ENCODE data around the gene PCOLCE2. TPM values are rescaled to one million over a fixed set of nuclear protein-coding genes. Genes with fewer than 3 reads are reported as not detected.
"Not testable (repeated sequence)": the region's sequence is repeated elsewhere in the genome, so short reads cannot be mapped to it uniquely, and the experiment has no call there.

PCOLCE2 gene
- total and polyA plus RNA-seq, 8 donors: 0.23 to 2.5 (median 0.66) TPM

GRCh38 chr3:142884531-142884930 is 4.4 kb downstream of the PCOLCE2 start:
- no peak for FAIRE-seq
- H3K4me1 ChIP-seq: no peaks in the 10 kb centered on the region

DNA sequence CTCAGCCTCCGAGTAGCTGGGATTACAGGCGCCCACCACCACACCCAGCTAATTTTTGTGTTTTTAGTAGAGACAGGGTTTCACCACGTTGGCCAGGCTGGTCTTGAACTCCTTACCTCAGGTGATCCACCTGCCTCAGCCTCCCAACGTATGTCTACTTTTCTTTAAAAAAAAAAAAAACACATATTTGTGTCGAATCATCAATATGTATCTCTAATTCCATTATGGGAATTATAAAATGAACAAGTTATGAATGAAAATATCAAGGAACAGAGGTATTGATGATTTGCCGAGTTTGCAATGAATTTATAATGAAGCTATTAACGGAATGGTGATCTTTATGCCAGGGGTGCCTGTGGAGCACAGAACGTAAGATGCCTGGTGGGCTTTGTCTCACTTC is 5.3 kb downstream of the PCOLCE2 start:
- ATAC-seq; H3K27me3 ChIP-seq; H3K4me3 ChIP-seq; DNase-seq; H3K36me3 ChIP-seq; FAIRE-seq; H3K27ac ChIP-seq; intact Hi-C loops (cut with DNase I); H3K4me1 ChIP-seq; H3K9me3 ChIP-seq: not testable (repeated sequence)
- 58 to 68% methylated on average over 8 of the region's 8 CpGs for WGBS, 2 donors

More at GRCh38 chr3:142884531-142884930, 4.4 kb downstream of the PCOLCE2 start:
- Histone ChIP-seq H3K27me3 (no peaks in the 10 kb centered on the region), H3K4me3 (no peak overlapping the region), H3K9me3 (no peaks in the 10 kb centered on the region), H3K36me3 (no peaks in the 10 kb centered on the region), H3K27ac (no peak overlapping the region)
- intact Hi-C loops (cut with DNase I): no loop called here
- 55 to 75% methylated on average over 1 of the region's 1 CpG for WGBS, 2 donors
- no peak for DNase-seq
- TF ChIP-seq, protein P1, sequence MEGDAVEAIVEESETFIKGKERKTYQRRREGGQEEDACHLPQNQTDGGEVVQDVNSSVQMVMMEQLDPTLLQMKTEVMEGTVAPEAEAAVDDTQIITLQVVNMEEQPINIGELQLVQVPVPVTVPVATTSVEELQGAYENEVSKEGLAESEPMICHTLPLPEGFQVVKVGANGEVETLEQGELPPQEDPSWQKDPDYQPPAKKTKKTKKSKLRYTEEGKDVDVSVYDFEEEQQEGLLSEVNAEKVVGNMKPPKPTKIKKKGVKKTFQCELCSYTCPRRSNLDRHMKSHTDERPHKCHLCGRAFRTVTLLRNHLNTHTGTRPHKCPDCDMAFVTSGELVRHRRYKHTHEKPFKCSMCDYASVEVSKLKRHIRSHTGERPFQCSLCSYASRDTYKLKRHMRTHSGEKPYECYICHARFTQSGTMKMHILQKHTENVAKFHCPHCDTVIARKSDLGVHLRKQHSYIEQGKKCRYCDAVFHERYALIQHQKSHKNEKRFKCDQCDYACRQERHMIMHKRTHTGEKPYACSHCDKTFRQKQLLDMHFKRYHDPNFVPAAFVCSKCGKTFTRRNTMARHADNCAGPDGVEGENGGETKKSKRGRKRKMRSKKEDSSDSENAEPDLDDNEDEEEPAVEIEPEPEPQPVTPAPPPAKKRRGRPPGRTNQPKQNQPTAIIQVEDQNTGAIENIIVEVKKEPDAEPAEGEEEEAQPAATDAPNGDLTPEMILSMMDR (IDR thresholded peaks at IDR 0.05): no peak
- no peak for ATAC-seq

GRCh38 chr3:142881445-142882224 is 7.2 kb downstream of the PCOLCE2 start:
- no peak for DNase-seq
- FAIRE-seq: no peak
- H3K27me3 ChIP-seq: no peaks in the 10 kb centered on the region
- no peak for ATAC-seq
- intact Hi-C loops (cut with DNase I): no loop called here
- no peaks in the 10 kb centered on the region for H3K36me3 ChIP-seq
- no peaks in the 10 kb centered on the region for H3K4me1 ChIP-seq
- TF ChIP-seq, protein P1 (IDR thresholded peaks at IDR 0.05): no peak
- no peaks in the 10 kb centered on the region for H3K9me3 ChIP-seq
- no peak overlapping the region for H3K4me3 ChIP-seq
- 75 to 85% methylated on average over 6 of the region's 6 CpGs for WGBS, 2 donors
- H3K27ac ChIP-seq: no peak overlapping the region

DNA sequence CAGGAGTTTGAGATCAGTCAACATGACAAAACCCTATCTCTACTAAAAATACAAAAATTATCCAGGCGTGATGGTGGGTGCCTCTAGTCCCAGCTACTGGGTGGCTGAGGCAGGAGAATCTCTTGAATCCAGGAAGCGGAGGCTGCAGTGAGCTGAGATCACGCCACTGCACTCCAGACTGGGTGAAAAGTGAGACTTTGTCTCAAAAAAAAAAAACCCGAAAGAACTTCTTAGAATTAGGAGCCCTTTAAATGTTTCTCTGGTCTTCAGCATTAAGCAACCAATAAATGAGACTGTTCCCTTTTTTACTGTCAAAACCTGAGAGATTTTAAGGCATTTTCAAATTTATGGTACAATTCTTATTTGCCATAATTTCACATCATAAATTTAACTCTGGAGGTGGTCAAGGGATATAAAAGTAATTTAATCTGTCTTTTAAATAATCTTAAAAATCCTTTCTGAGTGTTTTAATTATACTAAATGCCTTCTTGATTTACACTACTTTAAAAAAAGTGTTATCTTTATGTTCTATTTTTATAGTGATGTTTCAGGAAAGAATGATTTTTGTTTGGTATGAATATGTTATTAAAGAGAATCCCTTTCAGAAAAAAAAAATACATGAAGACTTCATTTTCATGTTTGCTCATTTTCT is 10.1 kb downstream of the PCOLCE2 start:
- WGBS, 2 donors: 74 to 79% methylated on average over 4 of the region's 4 CpGs
- no peak for FAIRE-seq

DNA sequence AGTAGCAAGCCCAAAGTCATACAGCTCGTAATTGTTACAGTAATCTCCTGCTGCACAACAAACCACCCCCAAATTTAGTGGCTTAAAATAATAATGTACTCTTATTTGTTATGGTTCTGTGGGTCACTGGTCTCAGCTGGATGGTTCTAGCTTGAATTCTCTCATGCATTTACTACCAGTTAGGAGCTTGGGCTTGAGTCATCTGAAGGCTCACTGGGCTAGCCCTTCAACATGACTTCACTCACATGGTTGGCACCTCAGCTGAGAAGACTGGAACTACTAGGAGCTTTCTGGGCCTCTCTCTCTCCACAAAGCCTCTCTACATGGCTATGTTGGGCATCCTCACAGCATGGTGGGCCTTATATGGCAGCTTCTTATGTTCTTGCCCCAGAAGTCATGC is 12.5 kb downstream of the PCOLCE2 start:
- intact Hi-C loops (cut with DNase I): no loop called here
- no peak for ATAC-seq
- no peak for DNase-seq
- no peak for FAIRE-seq
- no peaks in the 10 kb centered on the region for H3K9me3 ChIP-seq
- H3K36me3 ChIP-seq: no peaks in the 10 kb centered on the region
- H3K4me1 ChIP-seq: no peaks in the 10 kb centered on the region
- H3K27me3 ChIP-seq: no peaks in the 10 kb centered on the region
- WGBS, 2 donors: 33 to 52% methylated on average over 1 of the region's 1 CpG
- TF ChIP-seq, protein P1 (IDR thresholded peaks at IDR 0.05): no peak
- H3K27ac ChIP-seq: no peak overlapping the region
- no peak overlapping the region for H3K4me3 ChIP-seq

More for the DNA sequence above, 10.1 kb downstream of the PCOLCE2 start:
- H3K4me1 ChIP-seq: no peaks in the 10 kb centered on the region
- no peaks in the 10 kb centered on the region for H3K9me3 ChIP-seq
- intact Hi-C loops (cut with DNase I): no loop called here
- ATAC-seq: no peak
- H3K36me3 ChIP-seq: no peaks in the 10 kb centered on the region
- DNase-seq: no peak
- H3K27ac ChIP-seq: no peak overlapping the region
- TF ChIP-seq, protein P1 (IDR thresholded peaks at IDR 0.05): no peak
- no peaks in the 10 kb centered on the region for H3K27me3 ChIP-seq
- no peak overlapping the region for H3K4me3 ChIP-seq
